ENCODE results near the gene ATP8A2.

GRCh38 chr13:26020891-26021290 is 649.1 kb downstream of the ATP8A2 start:
- no peak for TF ChIP-seq EZH2 (IDR thresholded peaks at IDR 0.05)
- no peak for TF ChIP-seq POLR2AphosphoS5 (IDR thresholded peaks at IDR 0.05; ENCODE audit: borderline replicate concordance, low read depth, low read length)
